H54 (cell line): ENCODE data around the gene ALDH4A1.

Source experiments
- DNase-seq: peaks from one replicate; pipeline ENCODE4 v3.0.0; 2011; ENCODE audit warnings: low spot score, mixed read lengths; ENCODE audit not compliant: insufficient read length
- FAIRE-seq: peaks from 3 replicates; lab custom pipeline; 2011; peaks lifted over from hg19 to GRCh38; lab: Jason Lieb, UNC
- POLR2A ChIP-seq: IDR thresholded peaks from 2 replicates; pipeline ENCODE4 v1.6.1; 2011; ENCODE audit warnings: low read depth, mild to moderate bottlenecking, low read length

The ALDH4A1 gene

DNA sequence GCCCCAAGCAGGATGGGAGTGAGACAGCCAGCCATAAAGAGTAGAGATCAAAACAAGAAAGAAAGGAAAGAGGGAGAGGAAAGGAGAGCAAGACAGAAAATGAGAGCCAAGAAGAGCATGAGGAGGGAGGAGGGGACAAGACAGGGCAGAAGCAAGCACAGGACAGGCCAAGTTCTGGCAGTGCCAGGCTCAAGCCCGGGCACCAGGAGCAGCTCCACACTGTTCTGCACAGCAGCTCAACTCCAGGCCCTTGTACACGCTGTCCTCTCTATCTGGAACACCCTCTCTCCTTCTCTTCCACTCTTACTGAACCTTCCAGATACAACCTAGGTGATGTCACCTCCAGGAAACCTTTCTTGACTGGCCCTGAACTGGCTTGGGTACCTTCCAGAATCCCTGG is 42.5 kb upstream of the ALDH4A1 start:
- no peak for FAIRE-seq
- DNase-seq: no peak
- TF ChIP-seq POLR2A: no peak

DNA sequence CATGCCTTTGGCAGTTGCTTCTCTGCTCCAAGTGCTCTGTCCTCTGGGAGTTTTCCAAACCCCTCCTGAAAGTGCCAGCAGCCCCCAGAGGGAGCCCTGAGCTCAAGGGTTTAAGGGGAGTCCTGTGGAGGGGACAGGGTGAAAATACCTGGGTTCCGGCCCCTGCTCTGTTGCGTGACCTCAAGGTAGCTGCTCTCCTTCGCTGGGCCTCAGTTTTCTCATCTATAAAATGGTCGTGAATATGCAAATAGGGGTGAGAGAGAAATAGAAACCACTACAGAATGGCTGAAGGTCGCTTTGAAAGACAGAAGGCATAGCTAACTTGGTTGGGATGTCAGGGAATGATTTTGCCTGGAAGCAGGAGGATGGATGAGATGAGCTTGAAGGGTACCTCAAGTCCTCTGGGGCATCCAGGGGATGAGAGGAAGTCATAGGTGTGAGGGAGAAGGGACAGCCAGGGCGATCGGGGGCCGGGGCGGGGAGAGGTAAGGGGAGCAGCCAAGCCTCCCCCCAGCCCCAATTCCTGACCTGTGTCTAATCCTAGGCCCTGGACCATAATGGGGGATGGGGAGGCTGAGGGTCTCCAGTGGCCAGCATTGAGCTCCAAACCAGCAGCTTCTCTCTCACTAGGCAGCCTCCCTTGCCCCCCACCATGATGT is 41.7 kb upstream of the ALDH4A1 start:
- TF ChIP-seq POLR2A: no peak
- DNase-seq: no peak
- FAIRE-seq: no peak

DNA sequence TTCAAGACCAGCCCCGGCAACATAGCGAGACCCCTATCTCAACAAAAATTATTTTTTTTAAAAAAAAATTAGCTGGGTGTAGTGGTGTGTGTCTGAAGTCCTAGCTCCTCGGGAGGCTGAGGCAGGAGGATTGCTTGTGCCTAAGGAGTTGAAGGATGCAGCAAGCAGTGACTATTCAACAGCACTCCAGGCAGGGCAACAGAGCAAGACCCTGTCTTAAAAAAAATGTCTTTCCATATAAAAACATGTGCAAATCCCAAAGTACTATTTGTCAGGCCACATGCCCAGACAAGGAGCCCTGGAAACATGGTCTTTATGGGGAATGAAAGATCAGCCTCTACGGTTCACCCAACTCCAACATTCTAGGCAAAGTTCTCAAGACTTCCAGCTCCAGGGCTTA is 40.8 kb upstream of the ALDH4A1 start:
- no peak for TF ChIP-seq POLR2A
- no peak for DNase-seq
- FAIRE-seq: no peak

DNA sequence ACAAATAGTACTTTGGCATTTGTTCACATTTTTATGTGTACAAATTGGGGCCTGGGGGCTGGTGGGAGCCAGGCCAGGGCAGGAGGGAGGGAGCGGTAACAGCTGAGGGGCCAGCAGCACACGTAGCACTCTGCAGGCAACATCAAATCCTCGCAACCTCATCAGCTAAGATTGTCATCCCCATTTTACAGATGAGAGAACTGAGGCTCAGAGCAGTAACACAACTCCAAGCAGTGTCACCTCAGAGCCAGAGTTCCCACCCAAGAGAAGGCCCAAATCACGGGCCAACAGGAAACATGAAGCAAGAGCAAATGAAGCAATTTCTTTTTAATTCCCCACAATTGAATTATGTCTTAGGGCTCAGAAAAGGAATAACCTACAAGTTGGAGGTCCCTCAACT is 40.0 kb upstream of the ALDH4A1 start:
- no peak for DNase-seq
- no peak for TF ChIP-seq POLR2A
- FAIRE-seq: no peak

DNA sequence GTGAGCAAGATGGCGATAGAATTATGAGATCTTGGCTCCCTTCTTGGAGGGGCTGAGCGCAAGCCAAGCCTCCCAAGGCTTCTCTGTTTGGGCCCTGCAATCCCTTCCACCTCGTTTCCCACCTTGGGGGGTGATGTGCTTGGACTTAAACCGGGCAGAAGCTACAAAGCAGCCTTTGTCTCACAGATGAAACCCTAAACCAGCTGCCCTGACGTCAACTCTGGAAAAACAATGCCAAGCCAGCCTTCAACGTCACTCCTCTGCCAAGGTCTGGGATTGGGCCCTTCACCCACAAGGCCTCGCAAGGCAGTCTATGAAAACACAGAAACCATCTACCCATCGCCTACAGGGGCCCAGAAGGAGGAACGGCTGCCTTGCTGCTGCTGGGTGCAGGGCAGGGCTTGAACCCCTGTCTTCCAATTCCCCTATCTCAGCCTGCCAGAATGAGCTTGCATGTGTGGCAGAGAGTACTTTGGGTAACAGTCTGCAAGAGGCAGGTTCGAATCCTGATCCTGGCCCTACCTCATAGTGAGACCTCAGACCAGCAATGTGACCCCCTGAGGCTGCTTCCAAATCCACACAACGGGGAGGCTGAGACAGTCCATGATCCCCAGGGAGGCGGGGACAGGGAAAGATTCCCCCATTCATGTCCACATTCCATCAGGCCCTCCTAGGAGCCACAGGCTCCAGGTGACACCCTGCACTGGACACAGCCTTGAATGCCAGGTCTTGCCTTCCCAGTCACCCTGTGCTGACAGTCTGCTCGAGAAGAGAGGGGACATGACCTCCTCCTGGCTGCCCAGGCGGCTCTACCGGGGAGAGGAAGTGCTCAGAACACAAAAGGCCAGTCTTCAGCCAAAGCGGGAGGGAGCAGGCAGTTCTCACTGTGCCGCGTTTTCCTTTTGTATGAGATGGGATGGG is 39.1 kb upstream of the ALDH4A1 start:
- no peak for FAIRE-seq
- no peak for TF ChIP-seq POLR2A
- DNase-seq: no peak

DNA sequence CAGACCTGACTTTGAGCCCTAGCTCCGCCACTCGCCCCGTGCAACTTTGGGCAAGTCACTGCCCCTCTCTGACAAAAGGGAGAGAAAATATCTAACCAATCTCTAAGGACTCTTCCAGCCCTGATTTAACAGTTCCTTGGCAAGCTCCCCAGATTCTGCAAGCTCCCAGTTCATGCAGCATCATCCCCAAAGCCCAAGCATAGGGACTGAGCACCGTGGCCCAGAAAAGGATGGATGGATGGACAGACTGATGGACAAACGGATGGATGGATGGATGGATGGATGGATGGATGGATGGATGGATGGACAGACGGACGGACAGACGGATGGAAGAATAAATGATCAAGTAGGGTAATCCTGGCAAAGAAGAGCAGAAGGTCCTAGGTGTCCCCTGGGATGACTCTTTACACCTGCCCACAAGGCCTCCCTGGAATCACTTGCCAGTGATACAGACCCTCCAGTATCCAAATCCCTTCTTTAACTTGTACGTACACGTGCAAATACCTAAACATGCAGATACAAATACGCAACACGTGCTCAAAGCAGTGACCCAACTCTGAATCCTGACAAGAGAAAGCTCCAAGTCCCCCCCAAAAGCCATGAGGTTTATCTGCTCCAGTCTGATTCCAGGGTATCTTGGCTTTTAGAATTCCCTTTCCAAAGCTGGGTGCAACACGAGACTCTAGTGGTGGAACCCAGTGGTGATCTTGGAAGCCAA is 38.1 kb upstream of the ALDH4A1 start:
- FAIRE-seq (no peak), DNase-seq (no peak)
- TF ChIP-seq POLR2A: no peak

DNA sequence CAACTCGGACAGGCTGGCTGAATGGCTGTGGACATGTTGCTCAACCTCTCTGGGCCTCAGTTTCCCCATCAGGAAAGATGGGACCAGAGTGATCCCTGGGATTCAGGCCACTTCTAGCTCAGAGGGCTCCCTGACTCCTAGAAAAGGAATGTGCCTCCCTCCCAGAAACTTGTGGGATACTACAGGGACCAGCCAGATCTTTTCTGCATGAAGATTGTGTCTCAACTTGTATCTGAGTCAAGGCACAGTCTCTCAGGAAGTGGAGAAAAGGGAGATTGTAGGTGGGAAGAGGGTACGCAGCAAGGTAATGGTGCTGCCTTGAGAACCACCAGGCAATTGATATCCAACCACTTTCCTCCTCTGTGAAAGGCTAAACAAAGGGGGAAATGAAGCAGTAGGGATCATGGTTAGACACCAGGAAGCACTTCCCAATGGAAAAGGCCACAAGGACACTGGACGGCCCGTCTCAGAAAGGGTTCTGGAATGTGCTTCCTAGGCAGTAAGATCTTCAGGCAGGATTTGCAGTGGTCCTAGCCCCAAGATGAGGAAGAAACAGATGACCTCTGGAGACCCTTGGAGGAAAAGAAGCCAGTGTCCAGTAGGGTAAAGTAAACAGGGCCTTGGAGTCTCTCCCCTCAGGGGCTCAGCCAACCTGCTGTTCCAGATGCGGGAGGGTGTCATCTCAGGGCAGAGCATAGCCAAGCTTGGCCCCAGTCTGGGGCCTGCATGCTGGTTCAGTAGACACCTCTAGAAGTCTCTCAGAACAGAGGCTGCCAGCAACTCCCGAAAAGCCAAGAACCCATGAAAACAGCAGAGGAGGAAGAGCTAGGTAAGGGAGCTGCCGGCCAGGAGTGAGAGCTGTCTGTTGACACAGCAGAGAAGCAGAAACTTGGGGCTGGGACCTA is 37.3 kb upstream of the ALDH4A1 start:
- DNase-seq: no peak
- TF ChIP-seq POLR2A: no peak
- no peak for FAIRE-seq

DNA sequence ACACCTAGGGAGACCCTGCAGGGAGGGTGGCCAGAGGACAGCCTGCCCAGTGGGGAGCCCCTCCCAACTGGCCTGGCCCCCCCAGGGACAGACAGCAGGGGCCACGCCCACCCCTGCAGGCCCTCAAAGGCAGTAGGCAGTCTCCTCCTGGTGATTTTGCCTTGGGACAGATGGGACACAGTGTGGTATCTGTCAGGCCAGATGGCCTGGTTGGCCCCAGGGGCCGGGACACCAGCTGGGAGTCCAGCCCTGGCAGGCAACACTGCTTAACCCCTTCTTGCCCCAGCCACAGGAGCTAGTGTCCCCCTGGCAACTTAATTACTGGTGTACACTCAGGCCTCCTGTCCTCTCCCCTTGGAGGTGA is 36.3 kb upstream of the ALDH4A1 start:
- no peak for FAIRE-seq
- TF ChIP-seq POLR2A: no peak
- no peak for DNase-seq

DNA sequence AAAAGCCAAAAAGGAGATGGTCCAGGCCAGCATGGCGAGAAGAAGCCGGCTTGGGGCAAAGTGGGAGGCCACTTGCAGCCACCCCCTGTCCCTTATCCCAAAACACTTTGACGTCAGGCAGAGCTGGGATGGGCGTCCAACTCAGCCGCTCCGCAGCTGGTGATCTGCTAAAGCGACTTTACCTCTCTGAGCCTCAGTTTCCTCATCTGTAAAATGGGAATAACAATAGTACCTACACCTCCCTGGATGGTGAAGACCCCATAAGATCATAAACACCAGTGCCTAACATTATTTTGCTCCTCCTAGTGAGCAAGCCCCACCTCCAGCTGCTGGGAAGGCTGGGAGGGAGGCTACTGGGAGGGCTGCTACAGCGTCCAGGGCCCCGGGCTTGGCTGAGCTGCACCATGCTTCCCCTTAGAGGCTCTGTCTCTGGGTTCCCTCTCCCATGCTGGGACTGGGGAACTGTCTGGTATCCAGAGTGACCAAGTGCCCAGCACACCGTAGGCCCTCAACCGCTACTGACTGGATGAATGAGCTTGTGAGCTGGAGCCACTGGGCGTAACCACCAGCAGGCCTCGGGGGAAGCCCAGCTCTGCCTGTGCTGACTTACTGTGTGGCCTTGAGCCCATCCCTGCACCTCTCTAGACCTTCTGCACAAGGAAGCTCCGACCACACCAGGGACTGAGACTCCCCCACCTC is 35.8 kb upstream of the ALDH4A1 start:
- FAIRE-seq (no peak), DNase-seq (no peak)
- no peak for TF ChIP-seq POLR2A

DNA sequence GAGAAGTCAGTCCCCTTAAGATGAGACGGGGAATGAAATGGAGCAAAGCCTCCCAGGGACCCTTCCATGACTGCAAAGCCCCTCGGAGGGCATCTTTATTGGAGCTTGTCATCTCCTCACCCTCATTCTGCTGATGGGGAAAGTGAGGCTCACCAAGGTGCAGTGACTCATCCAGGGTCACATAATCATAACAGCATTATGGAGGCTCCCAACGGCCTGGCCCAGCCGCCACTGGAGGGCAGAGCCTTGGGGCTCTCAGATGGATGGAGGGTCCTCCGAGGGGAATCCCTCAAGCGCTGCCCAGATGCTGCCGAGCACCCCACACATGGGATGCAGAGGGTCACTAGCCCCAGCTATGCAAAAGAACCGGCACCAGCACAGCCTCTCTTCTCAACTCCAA is 35.2 kb upstream of the ALDH4A1 start:
- no peak for TF ChIP-seq POLR2A
- DNase-seq: no peak
- FAIRE-seq: no peak

DNA sequence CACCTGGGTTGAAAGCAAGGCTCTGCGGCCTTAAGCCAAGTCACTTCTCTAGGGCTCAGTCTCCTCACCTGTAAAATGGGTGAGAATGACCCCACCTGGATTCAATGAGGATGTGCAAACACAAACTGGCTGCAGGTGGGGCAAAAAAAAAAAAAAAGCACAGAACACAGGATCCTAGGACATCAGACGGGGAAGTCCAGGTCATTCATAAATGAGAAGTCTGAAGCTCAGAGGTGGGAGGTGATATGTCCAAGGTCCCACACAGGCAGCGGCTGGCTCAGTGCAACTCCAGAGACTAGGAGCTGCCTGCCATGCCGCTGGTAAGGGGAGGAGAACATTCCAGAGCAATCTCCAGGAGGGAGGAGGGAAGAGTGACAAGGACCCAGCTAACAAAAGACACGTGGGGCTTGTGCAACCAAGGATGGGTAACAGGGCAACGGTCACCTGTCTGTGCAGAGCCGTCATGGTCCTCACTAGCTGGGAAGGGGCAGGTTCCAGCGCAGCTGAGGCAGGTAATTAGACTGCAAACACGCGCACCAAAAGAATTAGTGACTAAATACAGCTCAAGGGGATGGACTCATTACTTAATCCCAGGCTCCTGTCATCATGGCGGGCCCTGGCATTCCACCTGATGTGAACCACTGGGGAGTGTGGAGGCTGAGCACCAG is 34.6 kb upstream of the ALDH4A1 start:
- TF ChIP-seq POLR2A: no peak
- FAIRE-seq: no peak
- DNase-seq: no peak

DNA sequence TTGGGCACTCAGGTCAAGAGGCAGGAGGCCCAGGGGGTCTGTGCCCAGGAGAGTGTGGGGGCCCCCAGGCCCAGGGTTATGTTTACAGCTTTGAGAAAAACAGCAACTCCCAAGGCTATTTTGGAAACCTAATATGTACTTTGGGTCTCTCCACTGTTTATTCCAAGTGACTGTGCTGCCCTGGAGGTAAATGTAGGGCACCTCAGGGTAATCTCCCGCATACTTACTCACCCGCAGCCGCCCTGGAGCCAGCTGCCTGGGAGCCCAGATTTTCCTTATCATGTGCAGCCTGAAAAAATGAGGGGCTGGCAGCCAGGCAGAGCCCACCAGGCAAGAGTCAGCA is 34.1 kb upstream of the ALDH4A1 start:
- no peak for DNase-seq
- FAIRE-seq: no peak
- no peak for TF ChIP-seq POLR2A
